Mesendoderm (in vitro differentiated cells): Measurements from ENCODE around the gene IGFL1.
A peak's percentile ranks its signal among the peaks of the same experiment; 100 is the strongest.
"Not testable (repeated sequence)": the region's sequence is repeated elsewhere in the genome, so short reads cannot be mapped to it uniquely, and the experiment has no call there.

Source experiments
- DNase-seq: peaks from one replicate; pipeline ENCODE4 v3.0.0; 2013
- H2AK5ac ChIP-seq: 2 replicates; pipeline ENCODE4 v1.6.1; 2013; ENCODE audit warnings: low read length, inconsistent platforms
- H2BK120ac ChIP-seq: 2 replicates; pipeline ENCODE4 v1.6.1; 2013; ENCODE audit warnings: low read depth, mild to moderate bottlenecking, low read length, moderate library complexity, mixed read lengths
- H2BK15ac ChIP-seq: replicated peaks from 2 replicates; pipeline ENCODE4 v1.6.1; 2013; ENCODE audit warnings: low read depth, mild to moderate bottlenecking, moderate library complexity
- H2BK5ac ChIP-seq: 2 replicates; pipeline ENCODE4 v1.6.1; 2013; ENCODE audit warnings: low read length, inconsistent platforms
- H3K18ac ChIP-seq: 2 replicates; pipeline ENCODE4 v1.6.1; 2013; ENCODE audit warnings: mild to moderate bottlenecking, low read length, mixed read lengths
- H3K23ac ChIP-seq: one replicate; pipeline ENCODE4 v1.6.1; 2013; ENCODE audit warnings: low read length
- H3K27ac ChIP-seq: 2 replicates; pipeline ENCODE4 v1.5.1; 2013; ENCODE audit warnings: low read depth, mild to moderate bottlenecking, inconsistent platforms, low read length, moderate library complexity
- H3K27me3 ChIP-seq: 2 replicates; pipeline ENCODE4 v1.6.1; 2013; ENCODE audit warnings: low read length, control low read depth, mild to moderate bottlenecking, inconsistent platforms; ENCODE audit not compliant: insufficient read depth, poor library complexity
- H3K36me3 ChIP-seq: 2 replicates; pipeline ENCODE4 v1.6.1; 2013; ENCODE audit warnings: low read length, inconsistent platforms; ENCODE audit not compliant: control insufficient read depth, insufficient read depth
- H3K4ac ChIP-seq: one replicate; pipeline ENCODE4 v1.6.1; 2013; ENCODE audit warnings: low read depth, mild to moderate bottlenecking, low read length, moderate library complexity
- H3K4me1 ChIP-seq: 2 replicates; pipeline ENCODE4 v1.6.1; 2013; ENCODE audit warnings: low read depth, low read length, inconsistent platforms; ENCODE audit not compliant: control insufficient read depth
- H3K4me2 ChIP-seq: 2 replicates; pipeline ENCODE4 v1.6.1; 2013; ENCODE audit warnings: low read length
- H3K4me3 ChIP-seq: 2 replicates; pipeline ENCODE4 v1.5.1; 2013; ENCODE audit warnings: mild to moderate bottlenecking, low read length
- H3K56ac ChIP-seq: one replicate; pipeline ENCODE4 v1.6.1; 2013; ENCODE audit warnings: low read length
- H3K79me1 ChIP-seq: 2 replicates; pipeline ENCODE4 v1.6.1; 2013; ENCODE audit warnings: low read length, inconsistent platforms
- H3K79me2 ChIP-seq: 2 replicates; pipeline ENCODE4 v1.6.1; 2013; ENCODE audit warnings: mild to moderate bottlenecking, low read length; ENCODE audit not compliant: control insufficient read depth, insufficient read depth
- H3K9ac ChIP-seq: 2 replicates; pipeline ENCODE4 v1.6.1; 2013; ENCODE audit warnings: low read length, inconsistent platforms
- H4K5ac ChIP-seq: one replicate; pipeline ENCODE4 v1.6.1; 2013; ENCODE audit warnings: low read length
- H4K8ac ChIP-seq: one replicate; pipeline ENCODE4 v1.6.1; 2013; ENCODE audit warnings: low read depth, mild to moderate bottlenecking, control low read depth, low read length, moderate library complexity
- WGBS: extraction: QIAGEN DNeasy Blood & Tissue Kit; methylation state at CpG from one replicate; pipeline ENCODE4 v1.1.7; 2013; ENCODE audit warnings: low lambda C conversion rate, missing lambda C conversion rate; ENCODE audit not compliant: insufficient coverage; ENCODE audit errors: extremely low coverage; 5-methylcytosine and 5-hydroxymethylcytosine counted together

The IGFL1 gene

DNA sequence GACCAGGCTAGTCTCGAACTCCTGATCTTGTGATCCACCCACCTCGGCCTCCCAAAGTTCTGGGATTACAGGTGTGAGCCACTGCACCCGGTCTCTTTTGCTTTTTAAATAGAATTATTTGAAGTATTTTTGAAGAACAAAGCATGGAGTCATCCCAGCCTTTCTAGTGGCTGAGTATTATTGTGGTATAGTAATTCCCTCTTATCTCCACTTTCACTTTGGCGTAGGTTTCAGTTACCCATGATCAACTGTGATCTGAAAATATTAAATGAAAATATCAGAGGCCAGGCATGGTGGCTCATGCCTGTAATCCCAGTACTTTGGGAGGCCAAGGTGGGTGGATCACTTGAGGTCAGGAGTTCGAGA, 36.9 kb upstream of the IGFL1 start:
- not testable (repeated sequence) for H2AK5ac ChIP-seq, DNase-seq, H2BK5ac ChIP-seq, H4K5ac ChIP-seq, H3K23ac ChIP-seq, H3K4me1 ChIP-seq, H3K4ac ChIP-seq, H3K4me3 ChIP-seq, H3K4me2 ChIP-seq, H2BK15ac ChIP-seq, H3K27me3 ChIP-seq, H2BK120ac ChIP-seq, H3K56ac ChIP-seq, H3K79me2 ChIP-seq, H3K79me1 ChIP-seq, H3K9ac ChIP-seq, H4K8ac ChIP-seq, H3K36me3 ChIP-seq, H3K18ac ChIP-seq, H3K27ac ChIP-seq
- no CpG with 5 or more reads among the region's 5 CpGs for WGBS

- H3K9ac ChIP-seq = no peak overlapping the region
- no CpG with 5 or more reads among the region's 11 CpGs for WGBS
- no peaks in the 10 kb centered on the region for H3K27me3 ChIP-seq
- no peaks in the 10 kb centered on the region for H3K36me3 ChIP-seq
- H2AK5ac ChIP-seq = no peak overlapping the region
- H4K8ac ChIP-seq = no peak overlapping the region
- no peak overlapping the region for H3K4me2 ChIP-seq
- no peak overlapping the region for H3K4ac ChIP-seq
- H3K23ac ChIP-seq = no peak overlapping the region
- no peaks in the 10 kb centered on the region for H3K79me2 ChIP-seq
- no peak overlapping the region for H3K18ac ChIP-seq
- no peaks in the 10 kb centered on the region for H3K79me1 ChIP-seq
- H3K4me1 ChIP-seq = no peaks in the 10 kb centered on the region
- H3K27ac ChIP-seq = no peak overlapping the region
- H4K5ac ChIP-seq = no peak overlapping the region
- no peak overlapping the region for H3K4me3 ChIP-seq
- no peak overlapping the region for H2BK120ac ChIP-seq
- H2BK15ac ChIP-seq = no peak overlapping the region
- peak; percentile 49 for DNase-seq
- H3K56ac ChIP-seq = no peak overlapping the region
- no peak overlapping the region for H2BK5ac ChIP-seq
Observed at GRCh38 chr19:46192992-46193650, 36.4 kb upstream of the IGFL1 start.

GRCh38 chr19:46193678-46194077, 35.9 kb upstream of the IGFL1 start:
- Histone ChIP-seq H3K4ac (no peak overlapping the region), H4K8ac (no peak overlapping the region), H3K4me1 (no peaks in the 10 kb centered on the region), H2BK120ac (no peak overlapping the region), H3K27ac (no peak overlapping the region), H3K56ac (no peak overlapping the region), H3K4me2 (no peak overlapping the region), H2BK5ac (no peak overlapping the region), H2BK15ac (no peak overlapping the region), H3K23ac (no peak overlapping the region), H2AK5ac (no peak overlapping the region), H3K79me2 (no peaks in the 10 kb centered on the region), H3K9ac (no peak overlapping the region), H3K27me3 (no peaks in the 10 kb centered on the region), H3K36me3 (no peaks in the 10 kb centered on the region), H4K5ac (no peak overlapping the region), H3K4me3 (no peak overlapping the region), H3K18ac (no peak overlapping the region), H3K79me1 (no peaks in the 10 kb centered on the region)
- WGBS = no CpG with 5 or more reads among the region's 4 CpGs
- no peak for DNase-seq

- no peaks in the 10 kb centered on the region for H3K36me3 ChIP-seq
- WGBS = no CpG with 5 or more reads among the region's 3 CpGs
- H3K79me2 ChIP-seq = no peaks in the 10 kb centered on the region
- H4K5ac ChIP-seq = no peak overlapping the region
- H3K4me2 ChIP-seq = no peak overlapping the region
- no peak overlapping the region for H2BK5ac ChIP-seq
- H3K4me3 ChIP-seq = no peak overlapping the region
- no peak overlapping the region for H2AK5ac ChIP-seq
- no peak overlapping the region for H3K56ac ChIP-seq
- H3K79me1 ChIP-seq = no peaks in the 10 kb centered on the region
- no peak overlapping the region for H2BK15ac ChIP-seq
- no peak overlapping the region for H3K9ac ChIP-seq
- H3K27me3 ChIP-seq = no peaks in the 10 kb centered on the region
- H2BK120ac ChIP-seq = no peak overlapping the region
- no peak overlapping the region for H3K18ac ChIP-seq
- no peak overlapping the region for H3K23ac ChIP-seq
- no peaks in the 10 kb centered on the region for H3K4me1 ChIP-seq
- H3K27ac ChIP-seq = no peak overlapping the region
- H4K8ac ChIP-seq = no peak overlapping the region
- no peak overlapping the region for H3K4ac ChIP-seq
- DNase-seq = no peak
Observed at GRCh38 chr19:46195104-46195503, 34.4 kb upstream of the IGFL1 start.

GRCh38 chr19:46195919-46196318, 33.6 kb upstream of the IGFL1 start:
- H4K8ac ChIP-seq, H3K18ac ChIP-seq, H3K4me1 ChIP-seq, H3K36me3 ChIP-seq, H2BK120ac ChIP-seq, H4K5ac ChIP-seq, H3K4ac ChIP-seq, H3K23ac ChIP-seq, H2BK15ac ChIP-seq, H3K56ac ChIP-seq, H3K9ac ChIP-seq, H3K79me2 ChIP-seq, H3K27me3 ChIP-seq, H2BK5ac ChIP-seq, H2AK5ac ChIP-seq, H3K27ac ChIP-seq, DNase-seq, H3K4me2 ChIP-seq, H3K79me1 ChIP-seq, H3K4me3 ChIP-seq: not testable (repeated sequence)
- WGBS = no CpG with 5 or more reads among the region's 7 CpGs

- no peak overlapping the region for H3K18ac ChIP-seq
- DNase-seq = no peak
- H3K27me3 ChIP-seq = no peaks in the 10 kb centered on the region
- no peak overlapping the region for H3K4me3 ChIP-seq
- H2BK15ac ChIP-seq = no peak overlapping the region
- no peak overlapping the region for H3K9ac ChIP-seq
- H3K4me1 ChIP-seq = no peaks in the 10 kb centered on the region
- H2BK5ac ChIP-seq = no peak overlapping the region
- no peak overlapping the region for H4K8ac ChIP-seq
- H3K36me3 ChIP-seq = no peaks in the 10 kb centered on the region
- H4K5ac ChIP-seq = no peak overlapping the region
- no peak overlapping the region for H3K56ac ChIP-seq
- no peak overlapping the region for H2AK5ac ChIP-seq
- no peak overlapping the region for H3K4me2 ChIP-seq
- no peak overlapping the region for H3K27ac ChIP-seq
- no peak overlapping the region for H3K4ac ChIP-seq
- no CpG with 5 or more reads among the region's 8 CpGs for WGBS
- no peak overlapping the region for H2BK120ac ChIP-seq
- H3K79me1 ChIP-seq = no peaks in the 10 kb centered on the region
- no peak overlapping the region for H3K23ac ChIP-seq
- H3K79me2 ChIP-seq = no peaks in the 10 kb centered on the region
Observed at GRCh38 chr19:46196410-46197124, 33.0 kb upstream of the IGFL1 start.
